ENCODE measurements around the gene UQCRHL.
A peak's percentile ranks its signal among the peaks of the same experiment; 100 is the strongest.

Gene UQCRHL

GRCh38 chr1:15834406-15835204 lies 27.2 kb upstream of the UQCRHL start (continued):
- TF ChIP-seq ZBTB44 (tag by site-specific recombination; IDR thresholded peaks at IDR 0.05), result no peak; the same call in 1 of the 2 replicates
- peak; percentile 75 for TF ChIP-seq KLF1 (tag by site-specific recombination; IDR thresholded peaks at IDR 0.05)
- TF ChIP-seq WT1 (tag by site-specific recombination; IDR thresholded peaks at IDR 0.05), result peak; percentile 42
- TF ChIP-seq ZNF248 (tag by site-specific recombination; IDR thresholded peaks at IDR 0.05), result no peak
- peak; percentile 99 for TF ChIP-seq OSR2 (tag by site-specific recombination; IDR thresholded peaks at IDR 0.05)
- no peak for TF ChIP-seq ZNF510 (tag by site-specific recombination; IDR thresholded peaks at IDR 0.05; ENCODE audit: insufficient replicate concordance)
- peak; percentile 86 for TF ChIP-seq ZXDB (tag by site-specific recombination; IDR thresholded peaks at IDR 0.05)
- peak; percentile 42; the same call in 1 of the 2 replicates for TF ChIP-seq ZBTB48 (tag by site-specific recombination; IDR thresholded peaks at IDR 0.05)
- TF ChIP-seq ZBTB1 (tag by site-specific recombination; IDR thresholded peaks at IDR 0.05), result no peak
- no peak for TF ChIP-seq ZNF792 (tag by site-specific recombination; IDR thresholded peaks at IDR 0.05)
- peak; percentile 56 for TF ChIP-seq GLIS2 (tag by site-specific recombination; IDR thresholded peaks at IDR 0.05)
- no peak for TF ChIP-seq ZNF239 (tag by site-specific recombination; IDR thresholded peaks at IDR 0.05)
- TF ChIP-seq ZNF768 (tag by site-specific recombination; IDR thresholded peaks at IDR 0.05), result no peak
- TF ChIP-seq ZNF610 (tag by site-specific recombination; IDR thresholded peaks at IDR 0.05; ENCODE audit: borderline replicate concordance), result peak; percentile 70; the same call in 1 of the 2 replicates
- TF ChIP-seq ZIC2 (tag by site-specific recombination; IDR thresholded peaks at IDR 0.05), result peak; percentile 89
- no peak for TF ChIP-seq ZNF701 (tag by site-specific recombination; IDR thresholded peaks at IDR 0.05)
- TF ChIP-seq ZNF223 (tag by site-specific recombination; IDR thresholded peaks at IDR 0.05), result no peak
- TF ChIP-seq ZSCAN30 (tag by site-specific recombination; IDR thresholded peaks at IDR 0.05), result peak; percentile 91
- TF ChIP-seq ZNF626 (tag by site-specific recombination; IDR thresholded peaks at IDR 0.05), result no peak
- TF ChIP-seq GLI2 (tag by site-specific recombination; IDR thresholded peaks at IDR 0.05; ENCODE audit: borderline replicate concordance, low read depth), result no peak; the same call in 1 of the 2 replicates
- no peak for TF ChIP-seq ZNF175 (tag by site-specific recombination; IDR thresholded peaks at IDR 0.05)
- no peak for TF ChIP-seq ZNF513 (tag by site-specific recombination; IDR thresholded peaks at IDR 0.05)
- TF ChIP-seq BCL6B (tag by site-specific recombination; IDR thresholded peaks at IDR 0.05), result no peak
- TF ChIP-seq ZNF132 (tag by site-specific recombination; IDR thresholded peaks at IDR 0.05; ENCODE audit: borderline replicate concordance), result no peak
- TF ChIP-seq SALL2 (tag by site-specific recombination; IDR thresholded peaks at IDR 0.05; ENCODE audit: borderline replicate concordance), result no peak
- no peak for TF ChIP-seq ZNF791 (tag by site-specific recombination; IDR thresholded peaks at IDR 0.05)
- peak; percentile 38; the same call in 1 of the 2 replicates for TF ChIP-seq KLF16 (tag by site-specific recombination; IDR thresholded peaks at IDR 0.05)
- TF ChIP-seq IKZF3 (tag by site-specific recombination; IDR thresholded peaks at IDR 0.05), result peak; percentile 55; the same call in 1 of the 2 replicates
- no peak for TF ChIP-seq ZNF529 (tag by site-specific recombination; IDR thresholded peaks at IDR 0.05; ENCODE audit: insufficient replicate concordance)
- TF ChIP-seq CTCF (tag by site-specific recombination; IDR thresholded peaks at IDR 0.05), result no peak
- TF ChIP-seq KLF7 (tag by site-specific recombination; IDR thresholded peaks at IDR 0.05; ENCODE audit: borderline replicate concordance), result peak; percentile 84
- TF ChIP-seq ZNF202 (tag by site-specific recombination; IDR thresholded peaks at IDR 0.05; ENCODE audit: borderline replicate concordance), result no peak
- TF ChIP-seq ZNF549 (tag by site-specific recombination; IDR thresholded peaks at IDR 0.05), result no peak
- TF ChIP-seq ZNF140 (tag by site-specific recombination; IDR thresholded peaks at IDR 0.05), result no peak
- peak; percentile 53; the same call in 1 of the 2 replicates for TF ChIP-seq ZNF324 (tag by site-specific recombination; IDR thresholded peaks at IDR 0.05)

All from HEK293 (cell line).